Tibial artery (tissue), 4 donors: ENCODE results near the gene CXCL8.

ENCODE experiments used
- DNase-seq, 2 donors: peaks; one replicate each; pipeline ENCODE4 v3.0.0-alpha.2; 2019
- H3K27ac ChIP-seq, 2 donors: fragments of 200-600 bp; sonication (generic) in 1 of 2; 1 replicate in 1 of 2; 2 replicates in 1 of 2; pipeline ENCODE4 v1.5.1; 2018 to 2019; ENCODE audit warnings: mild to moderate bottlenecking in 1 of 2
- H3K27me3 ChIP-seq, 2 donors: fragments of 200-600 bp; sonication (generic) in 1 of 2; one replicate each; pipeline versions ENCODE4 v1.5.1 to v1.6.0; 2016 to 2019
- H3K36me3 ChIP-seq, 3 donors: fragments of 200-600 bp; sonication (generic) in 2 of 3; one replicate each; pipeline ENCODE4 v1.5.1; 2016 to 2019; ENCODE audit warnings: mild to moderate bottlenecking in 2 of 3
- H3K4me1 ChIP-seq, 4 donors: fragments of 200-600 bp; sonication (generic) in 2 of 4; 1 replicate in 3 of 4; 2 replicates in 1 of 4; pipeline ENCODE4 v1.5.1; 2016 to 2019
- H3K4me3 ChIP-seq, 2 donors: fragments of 200-600 bp; sonication (generic) in 1 of 2; 1 replicate in 1 of 2; 2 replicates in 1 of 2; pipeline ENCODE4 v1.5.1; 2018 to 2019; ENCODE audit warnings: mild to moderate bottlenecking in 2 of 2
- H3K9me3 ChIP-seq, 3 donors: fragments of 200-600 bp; sonication (generic) in 1 of 3; one replicate each; pipeline ENCODE4 v1.5.1; 2016 to 2019
- intact Hi-C: fragments of 100-400 bp; cut with DNase I; formaldehyde crosslinking; loops from one replicate; pipeline ENCODE4 v1.15.0; 2023; ENCODE audit warnings: low total_unique reads
- TF ChIP-seq, protein P1 (sequence below), 2 experiments: fragments of 200-600 bp in 1 of 2; fragments of 450-650 bp in 1 of 2; IDR thresholded peaks; one replicate each; pipeline ENCODE4 v1.5.1; 2017 to 2019; ENCODE audit warnings: antibody characterized with exemption in 2 of 2, mild to moderate bottlenecking in 1 of 2, moderate library complexity in 1 of 2

The CXCL8 gene

DNA sequence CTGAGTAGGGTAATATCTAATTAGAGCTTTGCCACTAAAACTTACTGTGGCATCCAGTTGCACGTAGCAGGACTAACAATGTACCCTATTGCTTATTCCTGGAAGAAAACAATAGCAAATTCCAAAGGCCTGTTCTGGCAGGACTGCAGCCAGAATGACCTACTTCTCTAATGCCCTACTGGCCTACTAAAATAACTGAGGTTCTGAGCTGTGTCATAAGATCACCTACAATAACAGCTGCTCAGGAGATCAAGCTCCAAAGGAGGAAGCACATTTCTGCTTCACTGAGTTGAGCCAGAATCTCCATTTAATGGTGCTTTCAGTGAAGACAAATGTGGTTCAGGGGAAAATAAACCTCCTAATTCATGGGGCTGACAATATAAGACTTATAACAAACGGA is 42.2 kb upstream of the CXCL8 start:
- H3K4me3 ChIP-seq: no peak overlapping the region
- DNase-seq: no peak
- peaks cover 0 to 9% (median 0%) of the 10 kb centered on the region in 4 donors for H3K4me1 ChIP-seq
- TF ChIP-seq, protein P1, sequence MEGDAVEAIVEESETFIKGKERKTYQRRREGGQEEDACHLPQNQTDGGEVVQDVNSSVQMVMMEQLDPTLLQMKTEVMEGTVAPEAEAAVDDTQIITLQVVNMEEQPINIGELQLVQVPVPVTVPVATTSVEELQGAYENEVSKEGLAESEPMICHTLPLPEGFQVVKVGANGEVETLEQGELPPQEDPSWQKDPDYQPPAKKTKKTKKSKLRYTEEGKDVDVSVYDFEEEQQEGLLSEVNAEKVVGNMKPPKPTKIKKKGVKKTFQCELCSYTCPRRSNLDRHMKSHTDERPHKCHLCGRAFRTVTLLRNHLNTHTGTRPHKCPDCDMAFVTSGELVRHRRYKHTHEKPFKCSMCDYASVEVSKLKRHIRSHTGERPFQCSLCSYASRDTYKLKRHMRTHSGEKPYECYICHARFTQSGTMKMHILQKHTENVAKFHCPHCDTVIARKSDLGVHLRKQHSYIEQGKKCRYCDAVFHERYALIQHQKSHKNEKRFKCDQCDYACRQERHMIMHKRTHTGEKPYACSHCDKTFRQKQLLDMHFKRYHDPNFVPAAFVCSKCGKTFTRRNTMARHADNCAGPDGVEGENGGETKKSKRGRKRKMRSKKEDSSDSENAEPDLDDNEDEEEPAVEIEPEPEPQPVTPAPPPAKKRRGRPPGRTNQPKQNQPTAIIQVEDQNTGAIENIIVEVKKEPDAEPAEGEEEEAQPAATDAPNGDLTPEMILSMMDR (IDR thresholded peaks at IDR 0.05): no peak
- H3K36me3 ChIP-seq: no peaks in the 10 kb centered on the region
- H3K27me3 ChIP-seq: no peaks in the 10 kb centered on the region
- intact Hi-C loops: no loop called here
- no peak overlapping the region for H3K27ac ChIP-seq
- H3K9me3 ChIP-seq: no peaks in the 10 kb centered on the region

DNA sequence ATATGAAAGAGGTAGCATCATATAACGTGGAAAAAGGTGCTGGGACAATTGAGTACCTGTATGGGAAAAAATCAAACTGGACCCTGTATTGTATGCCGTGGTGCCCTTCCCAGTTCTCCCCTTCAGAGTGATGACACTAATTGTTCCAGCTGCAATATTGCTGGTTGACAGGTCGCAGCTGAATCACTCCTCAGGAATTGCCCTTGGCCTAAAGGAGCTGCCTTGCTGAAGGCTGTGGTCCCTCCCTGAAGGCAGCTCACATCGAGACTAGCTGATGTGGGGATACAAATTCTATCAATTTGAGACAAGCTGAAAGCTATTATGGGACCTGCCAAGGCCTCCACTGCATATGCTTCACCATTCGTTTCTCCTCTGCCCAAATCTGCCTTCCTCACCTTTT is 39.3 kb upstream of the CXCL8 start:
- no peak overlapping the region for H3K27ac ChIP-seq
- H3K9me3 ChIP-seq: no peaks in the 10 kb centered on the region
- H3K27me3 ChIP-seq: no peaks in the 10 kb centered on the region
- peaks cover 0 to 19% (median 15%) of the 10 kb centered on the region in 4 donors for H3K4me1 ChIP-seq
- TF ChIP-seq, protein P1 (IDR thresholded peaks at IDR 0.05): no peak
- DNase-seq: no peak
- intact Hi-C loops: no loop called here
- no peaks in the 10 kb centered on the region for H3K36me3 ChIP-seq
- H3K4me3 ChIP-seq: no peak overlapping the region

DNA sequence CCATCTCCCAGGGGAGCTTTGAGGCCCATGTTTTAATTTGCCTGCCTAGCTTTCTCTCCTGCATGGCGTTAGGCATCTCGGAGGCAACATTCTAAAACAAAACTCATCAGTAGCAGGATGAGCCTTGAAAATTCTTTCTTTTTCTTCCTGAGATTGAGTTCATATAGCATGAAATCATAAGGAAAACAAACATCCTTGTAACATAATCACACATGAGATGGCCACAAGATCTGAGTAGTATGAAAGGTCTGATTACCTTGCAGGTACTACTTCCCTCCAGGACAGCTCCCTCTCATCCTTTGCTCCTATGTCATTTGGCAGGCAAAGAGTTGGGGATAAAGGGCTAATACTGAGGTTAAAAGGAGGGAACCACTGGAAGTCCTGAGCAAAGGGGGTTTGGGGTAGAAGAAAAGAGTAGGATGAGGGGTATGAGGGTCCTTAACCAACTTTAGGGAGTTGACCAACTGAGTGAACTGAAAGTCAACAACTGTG is 37.5 kb upstream of the CXCL8 start:
- Histone ChIP-seq H3K9me3 (no peaks in the 10 kb centered on the region), H3K27me3 (no peaks in the 10 kb centered on the region), H3K27ac (no peak overlapping the region), H3K4me1 (peaks cover 0 to 26% (median 21%) of the 10 kb centered on the region in 4 donors), H3K4me3 (no peak overlapping the region), H3K36me3 (no peaks in the 10 kb centered on the region)
- intact Hi-C loops: no loop called here
- no peak for DNase-seq
- TF ChIP-seq, protein P1 (IDR thresholded peaks at IDR 0.05): no peak

DNA sequence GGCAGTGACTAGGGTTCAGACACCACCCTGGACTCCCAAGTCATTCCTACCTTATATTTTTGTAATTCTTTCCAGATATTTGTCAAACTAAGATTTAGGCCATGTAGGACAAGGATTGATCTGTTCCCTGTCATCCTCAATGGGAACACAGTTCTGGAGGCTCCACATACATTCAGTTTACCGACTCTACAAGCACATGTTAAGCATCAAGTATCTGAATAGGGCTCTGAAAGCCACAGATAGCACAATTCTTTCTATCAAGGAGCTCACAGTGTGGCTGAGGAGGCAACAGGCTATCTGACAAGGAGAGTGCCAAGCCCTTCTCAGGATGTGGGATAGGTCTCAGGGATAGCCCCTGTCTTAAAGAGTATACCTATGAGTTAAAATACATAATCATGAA is 37.0 kb upstream of the CXCL8 start:
- Histone ChIP-seq H3K9me3 (no peaks in the 10 kb centered on the region), H3K27ac (no peak overlapping the region), H3K4me3 (no peak overlapping the region), H3K4me1 (peaks cover 0 to 29% (median 26%) of the 10 kb centered on the region in 4 donors), H3K27me3 (no peaks in the 10 kb centered on the region), H3K36me3 (no peaks in the 10 kb centered on the region)
- DNase-seq: no peak
- TF ChIP-seq, protein P1 (IDR thresholded peaks at IDR 0.05): no peak
- intact Hi-C loops: no loop called here

DNA sequence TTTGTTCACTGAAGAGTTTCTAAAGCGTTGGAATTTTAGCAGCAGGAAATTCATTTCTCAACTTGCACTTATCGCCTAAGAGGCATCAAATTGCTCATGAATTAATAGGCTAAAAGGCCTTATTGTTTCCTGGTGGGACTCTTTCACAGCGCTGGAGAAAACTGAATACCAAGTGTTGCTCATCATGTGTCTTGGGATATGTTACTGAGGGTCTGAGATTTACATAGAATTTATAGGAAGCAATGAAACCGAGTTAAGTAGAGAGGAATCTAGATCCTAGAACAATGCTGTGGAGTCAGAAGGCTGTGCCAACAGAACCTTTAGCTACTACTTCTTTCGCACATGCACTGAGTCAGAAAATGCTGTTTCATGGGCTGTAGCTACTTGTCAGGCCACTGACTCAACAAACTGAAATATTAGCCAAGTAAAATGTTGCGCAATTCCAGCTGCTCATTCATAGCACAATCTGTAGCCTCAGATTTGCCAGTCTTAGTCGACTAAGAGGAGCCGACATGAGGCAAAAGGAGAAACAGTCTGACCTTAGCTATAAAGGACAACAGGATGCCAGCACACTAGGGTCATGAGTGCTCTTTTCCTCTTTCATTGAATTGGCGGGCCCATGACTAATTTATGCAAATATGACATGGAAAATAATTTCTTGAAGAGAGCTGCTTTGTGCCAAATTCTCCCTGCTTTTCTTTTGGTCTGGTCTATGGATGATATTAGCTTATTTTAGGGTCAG is 35.9 kb upstream of the CXCL8 start:
- Histone ChIP-seq H3K4me1 (peaks cover 0 to 32% (median 29%) of the 10 kb centered on the region in 4 donors), H3K36me3 (no peaks in the 10 kb centered on the region), H3K27ac (peak overlapping the region; percentile 45 to 61), H3K9me3 (no peaks in the 10 kb centered on the region), H3K4me3 (no peak overlapping the region), H3K27me3 (no peaks in the 10 kb centered on the region)
- DNase-seq: peak; percentile 85 to 87
- TF ChIP-seq, protein P1 (IDR thresholded peaks at IDR 0.05): no peak
- intact Hi-C loops: no loop called here
